ENCODE results near the gene ROR1.
A peak's percentile ranks its signal among the peaks of the same experiment; 100 is the strongest.

The ROR1 gene

DNA sequence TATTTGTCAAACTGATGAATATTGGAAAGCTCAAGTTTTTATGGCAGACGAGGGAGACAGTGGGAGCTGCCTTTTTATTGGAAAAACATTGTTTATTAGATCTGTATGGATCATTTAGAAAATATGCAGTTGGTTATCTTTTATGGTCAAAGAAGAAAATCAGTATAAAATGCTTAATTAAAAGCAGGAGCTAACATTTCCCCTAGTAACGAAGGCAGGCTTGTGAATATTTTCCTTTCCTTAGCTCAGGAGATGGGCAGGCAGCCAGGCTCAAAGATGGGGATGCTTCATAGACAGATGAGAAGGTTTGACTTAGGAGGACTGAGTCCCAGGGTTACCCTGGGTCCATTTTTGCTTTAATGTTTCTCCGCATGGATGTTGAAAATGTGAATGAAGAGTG lies 26.0 kb downstream of the ROR1 start:
- TF ChIP-seq ZNF169 (tag by site-specific recombination; IDR thresholded peaks at IDR 0.05) = no peak
- TF ChIP-seq ZNF558 (tag by site-specific recombination; IDR thresholded peaks at IDR 0.05) = no peak
- TF ChIP-seq, protein P1, sequence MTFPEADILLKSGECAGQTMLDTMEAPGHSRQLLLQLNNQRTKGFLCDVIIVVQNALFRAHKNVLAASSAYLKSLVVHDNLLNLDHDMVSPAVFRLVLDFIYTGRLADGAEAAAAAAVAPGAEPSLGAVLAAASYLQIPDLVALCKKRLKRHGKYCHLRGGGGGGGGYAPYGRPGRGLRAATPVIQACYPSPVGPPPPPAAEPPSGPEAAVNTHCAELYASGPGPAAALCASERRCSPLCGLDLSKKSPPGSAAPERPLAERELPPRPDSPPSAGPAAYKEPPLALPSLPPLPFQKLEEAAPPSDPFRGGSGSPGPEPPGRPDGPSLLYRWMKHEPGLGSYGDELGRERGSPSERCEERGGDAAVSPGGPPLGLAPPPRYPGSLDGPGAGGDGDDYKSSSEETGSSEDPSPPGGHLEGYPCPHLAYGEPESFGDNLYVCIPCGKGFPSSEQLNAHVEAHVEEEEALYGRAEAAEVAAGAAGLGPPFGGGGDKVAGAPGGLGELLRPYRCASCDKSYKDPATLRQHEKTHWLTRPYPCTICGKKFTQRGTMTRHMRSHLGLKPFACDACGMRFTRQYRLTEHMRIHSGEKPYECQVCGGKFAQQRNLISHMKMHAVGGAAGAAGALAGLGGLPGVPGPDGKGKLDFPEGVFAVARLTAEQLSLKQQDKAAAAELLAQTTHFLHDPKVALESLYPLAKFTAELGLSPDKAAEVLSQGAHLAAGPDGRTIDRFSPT (tag by site-specific recombination; IDR thresholded peaks at IDR 0.05) = no peak
- TF ChIP-seq, protein P2, sequence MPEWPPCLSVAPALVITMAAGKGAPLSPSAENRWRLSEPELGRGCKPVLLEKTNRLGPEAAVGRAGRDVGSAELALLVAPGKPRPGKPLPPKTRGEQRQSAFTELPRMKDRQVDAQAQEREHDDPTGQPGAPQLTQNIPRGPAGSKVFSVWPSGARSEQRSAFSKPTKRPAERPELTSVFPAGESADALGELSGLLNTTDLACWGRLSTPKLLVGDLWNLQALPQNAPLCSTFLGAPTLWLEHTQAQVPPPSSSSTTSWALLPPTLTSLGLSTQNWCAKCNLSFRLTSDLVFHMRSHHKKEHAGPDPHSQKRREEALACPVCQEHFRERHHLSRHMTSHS (tag by site-specific recombination; IDR thresholded peaks at IDR 0.05) = no peak
- Histone ChIP-seq H3K4me3 (ENCODE audit: low read depth, low read length) (no peak overlapping the region), H3K36me3 (ENCODE audit: control insufficient read depth in 2 of 2, insufficient read depth in 1 of 2, low read length in 2 of 2) (no peaks in the 10 kb centered on the region), H3K4me1 (ENCODE audit: control insufficient read depth, insufficient read depth, low read length) (peaks cover 9% of the 10 kb centered on the region), H3K27ac (ENCODE audit: extremely low read depth, low read depth, low read length) (no peak overlapping the region), H3K9me3 (ENCODE audit: control insufficient read depth, insufficient read depth, low read depth, low read length) (no peaks in the 10 kb centered on the region)
- ChIA-PET CTCF (interaction anchor here (1.0 kb wide), 1 partner anchor 37 kb away, joined by 3 read pairs; no protein-coding TSS in a partner anchor), POLR2A (no interaction called here)

DNA sequence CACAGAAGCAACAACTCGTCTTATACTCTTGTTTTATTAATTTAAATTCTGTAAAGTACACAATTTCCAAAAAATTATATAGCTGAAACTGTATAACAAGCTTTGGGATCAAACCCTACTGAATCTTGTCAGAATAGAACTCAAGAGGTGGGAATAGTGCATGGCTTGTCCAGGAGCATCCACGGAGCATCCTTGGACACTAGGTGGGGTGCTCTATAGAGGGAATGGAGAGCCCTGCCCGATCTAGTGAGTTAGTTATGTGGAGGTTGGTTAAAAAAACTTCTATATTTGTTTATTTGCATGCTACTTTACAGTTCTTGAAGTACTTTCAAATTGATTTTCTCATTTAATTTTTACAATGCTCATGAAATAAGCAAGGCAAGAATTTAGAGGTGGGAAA lies 28.3 kb downstream of the ROR1 start:
- ChIA-PET POLR2A (no interaction called here), CTCF (interaction anchor here (0.7 to 1.3 kb wide), 3 partner anchors 14 to 160 kb away, joined by 3 to 4 read pairs (median 3); no protein-coding TSS in a partner anchor)
- peaks cover 3% of the 10 kb centered on the region; the same call in 1 of the 2 replicates for H3K4me1 ChIP-seq (ENCODE audit: control insufficient read depth, insufficient read depth, low read length)
- TF ChIP-seq ZNF155 (tag by site-specific recombination; IDR thresholded peaks at IDR 0.05) = no peak
- TF ChIP-seq ZNF10 (tag by site-specific recombination; IDR thresholded peaks at IDR 0.05) = no peak
- no peak for TF ChIP-seq SCRT1 (tag by site-specific recombination; IDR thresholded peaks at IDR 0.05; ENCODE audit: borderline replicate concordance)
- no peak for TF ChIP-seq ZNF510 (tag by site-specific recombination; IDR thresholded peaks at IDR 0.05; ENCODE audit: insufficient replicate concordance)
- no peak for TF ChIP-seq ZNF184 (tag by site-specific recombination; IDR thresholded peaks at IDR 0.05)
- no peak for TF ChIP-seq ZNF558 (tag by site-specific recombination; IDR thresholded peaks at IDR 0.05)
- TF ChIP-seq KLF7 (tag by site-specific recombination; IDR thresholded peaks at IDR 0.05; ENCODE audit: borderline replicate concordance) = no peak
- no peak for TF ChIP-seq GLIS1 (tag by site-specific recombination; IDR thresholded peaks at IDR 0.05)
- no peak for TF ChIP-seq BCL11B (tag by site-specific recombination; IDR thresholded peaks at IDR 0.05; ENCODE audit: low read depth)
- TF ChIP-seq ZBTB8A (tag by site-specific recombination; IDR thresholded peaks at IDR 0.05) = no peak
- no peak for TF ChIP-seq ZNF169 (tag by site-specific recombination; IDR thresholded peaks at IDR 0.05)
- TF ChIP-seq ZNF174 (tag by site-specific recombination; IDR thresholded peaks at IDR 0.05) = no peak
- H3K27ac ChIP-seq (ENCODE audit: extremely low read depth, low read depth, low read length) = no peak overlapping the region
- no peaks in the 10 kb centered on the region for H3K36me3 ChIP-seq (ENCODE audit: control insufficient read depth in 2 of 2, insufficient read depth in 1 of 2, low read length in 2 of 2)
- no peaks in the 10 kb centered on the region for H3K9me3 ChIP-seq (ENCODE audit: control insufficient read depth, insufficient read depth, low read depth, low read length)
- H3K4me3 ChIP-seq (ENCODE audit: low read depth, low read length) = no peak overlapping the region

DNA sequence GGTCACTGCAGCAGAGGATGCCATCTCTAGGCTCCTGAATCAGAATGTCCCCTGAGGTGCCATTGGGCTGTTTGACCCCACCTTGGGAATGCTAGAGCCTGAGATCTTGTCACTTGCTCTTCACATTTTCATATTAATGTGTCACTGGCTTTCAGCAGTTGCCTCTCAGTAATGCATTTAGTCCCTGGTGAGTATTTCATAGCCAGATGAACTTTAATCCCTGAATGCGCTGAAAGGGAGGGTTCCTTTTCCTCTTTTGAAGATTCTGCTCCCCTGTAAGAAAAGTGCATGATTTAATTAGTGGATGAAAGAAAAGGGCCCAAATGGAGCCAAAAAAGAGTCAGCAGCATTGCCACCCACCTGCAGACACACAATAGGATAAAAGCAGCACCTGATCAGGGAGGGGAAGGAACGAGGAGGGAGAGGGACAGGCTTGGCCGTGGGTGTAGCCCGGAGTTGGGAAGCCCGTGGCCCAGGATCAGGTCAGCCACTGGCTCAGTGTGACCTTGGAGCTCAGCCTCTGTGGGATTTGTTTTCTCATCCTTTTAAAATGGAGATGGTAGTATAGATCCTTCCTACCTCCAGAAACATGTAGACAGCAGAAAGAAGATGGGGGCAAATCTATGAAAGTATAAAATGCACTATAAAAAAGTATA lies 31.1 kb downstream of the ROR1 start:
- CTCF ChIA-PET = no interaction called here
- no peaks in the 10 kb centered on the region for H3K36me3 ChIP-seq (ENCODE audit: control insufficient read depth in 2 of 2, insufficient read depth in 1 of 2, low read length in 2 of 2)
- no peaks in the 10 kb centered on the region for H3K9me3 ChIP-seq (ENCODE audit: control insufficient read depth, insufficient read depth, low read depth, low read length)
- H3K4me3 ChIP-seq (ENCODE audit: low read depth, low read length) = no peak overlapping the region
- H3K4me1 ChIP-seq (ENCODE audit: control insufficient read depth, insufficient read depth, low read length) = no peaks in the 10 kb centered on the region
- TF ChIP-seq ZFHX2 (tag by site-specific recombination; conservative IDR thresholded peaks at IDR 0.05) (peak; percentile 33; the same call in 1 of the 2 replicates), EGR2 (tag by site-specific recombination; IDR thresholded peaks at IDR 0.05; ENCODE audit: low read depth) (0 out of 2 replicates have a peak, but pooled peaks have one; percentile 5), ZNF354C (tag by site-specific recombination; IDR thresholded peaks at IDR 0.05; ENCODE audit: borderline replicate concordance, low read depth) (no peak), ZNF555 (tag by site-specific recombination; conservative IDR thresholded peaks at IDR 0.05) (no peak)
- no peak overlapping the region for H3K27ac ChIP-seq (ENCODE audit: extremely low read depth, low read depth, low read length)
- POLR2A ChIA-PET = no interaction called here

All from HEK293 (cell line).